HL-60/S4 (cell line): ENCODE measurements around the gene SLC44A5.
"Not testable (repeated sequence)": the region's sequence is repeated elsewhere in the genome, so short reads cannot be mapped to it uniquely, and the experiment has no call there.

ENCODE experiments used
- in situ Hi-C: fragments of 300-500 bp; cut with MboI; formaldehyde crosslinking; loops from 2 replicates; pipeline ENCODE4 v1.14.3; 2022; ENCODE audit warnings: low sequenced_read_pairs

SLC44A5 gene

DNA sequence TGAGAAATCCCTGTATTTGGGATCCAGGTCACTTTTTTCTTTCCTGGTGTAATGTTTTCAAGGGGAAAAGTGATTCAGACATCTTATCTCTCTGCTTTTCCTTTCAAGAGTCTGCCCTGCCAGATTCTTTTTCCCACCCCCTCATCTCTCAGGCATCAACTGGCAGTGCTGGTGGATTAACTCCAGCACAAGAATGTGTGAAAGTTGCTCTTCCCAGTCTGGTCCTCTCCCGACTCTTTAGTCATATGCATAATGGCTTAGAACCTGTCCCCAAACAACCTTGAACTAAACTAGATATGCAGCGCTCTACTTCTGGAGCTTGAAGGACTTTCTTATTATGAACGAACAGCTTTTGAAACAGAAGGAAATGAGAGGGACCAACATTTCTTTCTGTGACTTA lies 88.5 kb downstream of the SLC44A5 start:
- in situ Hi-C loops, result no loop called here

- in situ Hi-C loops, result no loop called here
Observed at GRCh38 chr1:75521658-75522057, 89.3 kb downstream of the SLC44A5 start.

- in situ Hi-C loops, result no loop called here
Observed at GRCh38 chr1:75520862-75521475, 89.9 kb downstream of the SLC44A5 start.

- in situ Hi-C loops, result no loop called here
Observed at GRCh38 chr1:75519651-75520427, 91.1 kb downstream of the SLC44A5 start.

GRCh38 chr1:75518686-75519085 lies 92.2 kb downstream of the SLC44A5 start:
- in situ Hi-C loops, result no loop called here

GRCh38 chr1:75514270-75514669 lies 96.6 kb downstream of the SLC44A5 start:
- in situ Hi-C loops, result no loop called here

DNA sequence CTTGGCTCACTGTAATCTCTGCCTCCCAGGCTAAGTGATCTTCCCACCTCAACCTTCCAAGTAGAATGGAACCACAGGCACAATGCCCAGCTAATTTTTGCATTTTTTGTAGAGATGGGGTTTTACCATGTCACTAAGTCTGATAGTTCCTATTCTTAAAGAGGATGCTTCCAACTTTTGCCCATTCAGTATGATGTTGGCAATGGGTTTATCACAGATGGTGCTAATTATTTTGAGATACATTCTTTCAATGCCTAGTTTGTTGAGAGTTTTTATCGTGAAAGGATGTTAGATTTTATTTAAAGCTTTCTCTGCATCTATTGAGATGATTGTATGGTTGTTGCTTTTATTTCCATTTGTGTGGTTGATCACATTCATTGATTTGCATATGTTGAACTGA lies 103.9 kb downstream of the SLC44A5 start:
- in situ Hi-C loops, result no loop called here

- in situ Hi-C loops, result no loop called here
Observed at GRCh38 chr1:75503221-75503974, 107.5 kb downstream of the SLC44A5 start.

- in situ Hi-C loops, result no loop called here
Observed at GRCh38 chr1:75502776-75503175, 108.1 kb downstream of the SLC44A5 start.

DNA sequence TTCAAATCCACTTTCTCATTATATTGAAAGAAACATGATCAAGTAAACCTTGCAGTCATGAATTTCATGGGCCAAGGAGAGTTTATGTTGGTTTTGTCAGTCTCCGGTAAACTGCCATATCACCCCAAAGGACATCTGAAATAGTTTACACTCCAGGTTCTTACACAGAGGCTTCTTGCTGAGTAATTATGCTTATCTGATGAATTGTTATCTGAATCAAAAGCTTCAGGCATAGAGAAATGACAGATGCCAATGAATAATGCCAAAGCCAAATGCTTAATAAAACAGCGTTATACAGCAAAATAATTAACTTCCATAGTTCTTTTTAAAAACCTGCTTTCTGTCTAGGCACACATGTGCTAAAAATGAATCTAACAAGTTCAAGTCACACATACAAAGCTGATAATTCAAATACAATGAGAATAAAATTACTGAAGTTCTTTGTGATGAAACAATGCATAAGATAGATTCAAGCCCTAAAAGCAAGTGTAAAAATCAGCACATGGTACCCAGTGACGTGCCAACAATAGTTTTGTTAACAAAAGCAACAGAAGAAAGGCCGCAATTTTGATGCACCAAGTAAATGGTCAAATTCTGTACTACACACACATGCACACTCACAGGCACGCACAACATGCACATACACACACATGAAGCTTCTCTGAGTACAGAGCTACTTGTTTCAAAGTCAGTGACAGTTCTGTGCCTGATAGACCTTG lies 109.2 kb downstream of the SLC44A5 start:
- in situ Hi-C loops, result no loop called here

DNA sequence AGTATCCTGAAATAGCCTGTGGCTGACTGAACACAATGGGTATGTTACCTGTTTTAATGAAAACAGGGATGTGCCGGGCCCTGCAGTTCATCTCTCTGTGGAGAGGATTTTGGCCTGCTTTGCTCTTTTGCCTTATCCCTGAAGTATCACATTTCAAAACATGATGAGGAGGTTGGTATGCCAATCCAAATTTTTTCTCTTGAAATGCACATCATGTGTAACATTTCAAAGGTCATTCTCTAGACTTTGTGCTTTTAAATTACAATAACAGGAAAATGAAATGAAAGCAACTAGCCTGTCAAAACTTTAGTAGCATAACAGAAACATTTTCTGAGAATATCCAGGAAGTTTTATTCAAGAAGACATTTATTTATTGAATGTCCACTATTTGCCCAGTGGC lies 118.9 kb downstream of the SLC44A5 start:
- in situ Hi-C loops, result no loop called here

- in situ Hi-C loops, result no loop called here
Observed at GRCh38 chr1:75487399-75487798, 123.5 kb downstream of the SLC44A5 start.

GRCh38 chr1:75484789-75485188 lies 126.1 kb downstream of the SLC44A5 start:
- in situ Hi-C loops, result no loop called here

DNA sequence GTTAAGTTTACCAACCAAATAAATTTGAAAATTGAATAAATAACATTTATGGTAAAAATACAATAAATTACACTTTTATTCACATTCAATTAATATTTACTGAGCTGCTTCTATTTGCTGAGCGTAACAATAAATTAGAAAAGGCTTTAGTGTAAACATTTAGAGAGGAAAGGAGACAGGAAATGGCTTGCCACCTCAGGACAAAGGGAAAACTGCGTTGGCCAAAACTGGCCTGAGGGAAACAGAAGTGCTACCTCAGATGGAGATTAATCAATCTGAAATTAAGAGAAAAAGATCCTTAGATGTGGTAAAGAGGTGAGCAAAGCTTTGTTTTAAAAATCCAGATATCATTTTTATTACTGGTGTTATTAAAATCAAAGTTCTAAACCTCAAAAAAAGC lies 128.0 kb downstream of the SLC44A5 start:
- in situ Hi-C loops, result no loop called here

DNA sequence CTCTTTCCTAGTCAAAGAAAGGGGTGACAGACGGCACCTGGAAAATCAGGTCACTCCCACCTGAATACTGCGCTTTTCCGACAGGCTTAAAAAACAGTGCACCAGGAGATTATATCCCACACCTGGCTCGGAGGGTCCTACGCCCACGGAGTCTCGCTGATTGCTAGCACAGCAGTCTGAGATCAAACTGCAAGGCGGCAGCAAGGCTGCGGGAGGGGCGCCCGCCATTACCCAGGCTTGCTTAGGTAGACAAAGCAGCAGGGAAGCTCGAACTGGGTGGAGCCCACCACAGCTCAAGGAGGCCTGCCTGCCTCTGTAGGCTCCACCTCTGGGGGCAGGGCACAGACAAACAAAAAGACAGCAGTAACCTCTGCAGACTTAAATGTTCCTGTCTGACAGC lies 134.4 kb downstream of the SLC44A5 start:
- in situ Hi-C loops, result not testable (repeated sequence)

DNA sequence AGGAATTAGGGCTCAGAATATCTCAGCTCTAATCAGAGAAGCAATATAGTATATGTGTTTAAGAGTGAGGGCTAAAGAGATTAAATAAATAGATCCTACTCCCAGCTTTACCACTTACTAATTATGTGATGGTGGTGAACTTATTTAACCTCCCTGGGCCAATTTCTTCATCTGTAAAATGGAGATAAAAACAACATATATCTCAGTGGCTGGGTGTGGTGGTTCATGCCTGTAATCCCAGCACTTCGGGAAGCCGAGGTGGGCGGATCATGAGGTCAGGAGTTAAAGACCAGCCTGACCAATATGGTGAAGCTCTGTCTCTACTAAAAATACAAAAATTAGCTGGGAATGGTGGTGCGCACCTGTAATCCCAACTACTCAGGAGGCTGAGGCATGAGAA lies 135.2 kb downstream of the SLC44A5 start:
- in situ Hi-C loops, result no loop called here

DNA sequence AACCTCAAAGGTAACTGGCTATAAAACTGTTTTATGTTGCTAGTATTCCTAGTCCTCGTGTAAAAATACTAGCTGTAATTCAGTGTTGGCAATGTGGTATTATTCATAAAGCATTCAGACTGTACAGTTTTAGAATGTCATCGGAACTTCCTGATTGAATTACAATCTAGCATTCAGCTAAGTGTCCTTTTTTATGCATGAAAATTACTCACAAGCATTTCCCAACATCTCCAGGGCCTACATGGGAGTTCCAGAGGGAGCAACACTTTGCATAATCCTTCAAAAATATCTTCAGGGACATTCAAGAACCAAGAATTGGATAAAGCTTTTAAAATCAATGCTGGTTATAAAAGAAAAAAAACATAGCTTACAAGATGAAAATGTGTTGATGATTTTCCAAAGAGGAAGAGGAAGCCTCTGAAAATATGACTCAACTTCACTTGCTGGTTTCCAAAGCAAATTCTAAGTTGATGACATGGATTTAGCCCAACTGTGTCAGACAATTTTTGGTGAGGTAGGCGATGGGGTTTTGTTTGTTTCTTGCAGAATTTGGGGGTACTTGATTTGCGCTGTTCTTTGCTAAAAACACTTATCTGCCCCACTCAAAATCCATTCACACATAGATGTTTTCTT lies 137.8 kb downstream of the SLC44A5 start:
- in situ Hi-C loops, result no loop called here

DNA sequence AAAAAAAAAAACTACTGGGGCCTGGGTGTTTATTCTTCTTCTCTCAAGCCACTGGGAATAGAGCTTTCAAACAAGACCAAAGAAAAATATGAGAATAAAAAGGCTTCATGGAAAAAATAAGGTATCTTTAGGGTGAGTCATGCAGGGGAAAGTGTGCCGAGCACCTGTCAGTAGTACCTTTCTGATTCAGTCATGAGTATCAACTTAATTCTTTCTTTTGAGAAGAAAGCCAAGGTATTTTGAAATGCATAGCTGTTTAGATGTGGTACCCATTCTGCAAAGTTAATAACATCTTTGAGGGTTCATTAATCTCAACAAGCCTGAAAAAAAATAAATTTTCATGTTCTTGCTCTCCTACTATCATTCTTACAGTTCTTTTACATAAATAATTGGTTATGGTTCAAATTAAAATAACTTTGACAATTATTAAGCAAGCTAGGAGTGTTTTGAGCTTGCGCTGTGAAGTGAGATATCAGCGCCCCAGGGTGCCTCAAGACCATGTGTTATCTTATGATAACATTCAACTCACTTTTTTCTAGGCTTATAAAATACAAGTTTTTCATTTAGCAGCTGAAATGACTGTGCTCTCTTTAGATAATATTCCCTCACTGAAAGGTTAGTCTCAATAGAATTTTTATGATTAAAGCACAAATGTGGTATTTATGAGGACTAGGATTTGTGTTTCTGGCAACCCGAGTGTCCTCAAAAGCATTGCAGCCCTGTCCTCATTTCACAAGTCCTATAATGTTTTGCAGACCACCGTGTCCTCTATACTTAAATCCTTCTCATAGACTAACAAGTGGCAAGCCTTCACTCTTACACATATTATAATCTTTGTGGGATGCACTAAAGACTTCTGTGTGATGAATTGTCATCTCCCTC lies 138.6 kb downstream of the SLC44A5 start:
- in situ Hi-C loops, result no loop called here

DNA sequence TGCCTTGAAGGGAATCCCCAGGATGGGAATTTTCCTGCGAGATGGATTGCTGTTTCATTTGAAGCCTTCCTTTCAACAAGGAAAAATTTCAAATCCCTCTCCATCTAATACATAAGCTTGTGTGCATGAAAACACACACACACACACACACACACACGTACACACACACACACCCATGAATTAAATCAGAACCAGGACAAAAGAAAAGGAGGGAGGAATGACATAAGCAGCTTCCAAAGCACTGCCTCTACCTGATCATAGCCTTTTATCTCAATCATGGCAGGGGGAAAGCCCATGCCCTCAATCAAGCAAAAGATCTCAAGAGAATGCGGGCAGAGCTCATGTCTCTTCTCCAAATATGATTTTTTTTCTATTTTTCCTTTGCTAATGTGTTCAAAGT lies 139.7 kb downstream of the SLC44A5 start:
- in situ Hi-C loops, result no loop called here

DNA sequence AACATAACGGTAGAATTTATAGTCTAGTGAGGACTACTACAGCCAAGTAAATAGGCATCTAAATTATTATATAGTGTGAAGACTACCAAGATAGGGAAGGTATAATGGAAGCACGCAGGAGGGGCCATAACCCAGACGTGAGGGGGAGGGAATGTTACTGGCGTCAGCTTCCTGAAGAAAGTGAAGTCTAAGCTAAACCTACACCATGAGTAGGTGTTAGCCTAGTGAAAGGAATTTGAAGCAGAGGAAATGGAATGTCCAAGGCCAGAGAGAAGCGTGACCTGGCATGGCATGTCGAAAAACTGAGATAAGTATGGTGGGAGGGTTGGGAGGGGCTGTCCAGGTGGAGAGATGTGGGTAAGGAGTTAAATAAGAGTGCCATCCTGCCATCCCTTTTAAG lies 140.5 kb downstream of the SLC44A5 start:
- in situ Hi-C loops, result no loop called here
